HG03354 (cell line): ENCODE measurements around the gene MCF2L2.

Experiments used
- ATAC-seq: cut with Tn5 transposase; IDR thresholded peaks from one replicate; pipeline ENCODE4 v1.9.1; 2021; ENCODE audit warnings: mild to moderate bottlenecking; ENCODE audit not compliant: unreplicated experiment, poor library complexity, severe bottlenecking

MCF2L2 gene

GRCh38 chr3:183160616-183161015, 267.8 kb downstream of the MCF2L2 start:
- no peak for ATAC-seq

DNA sequence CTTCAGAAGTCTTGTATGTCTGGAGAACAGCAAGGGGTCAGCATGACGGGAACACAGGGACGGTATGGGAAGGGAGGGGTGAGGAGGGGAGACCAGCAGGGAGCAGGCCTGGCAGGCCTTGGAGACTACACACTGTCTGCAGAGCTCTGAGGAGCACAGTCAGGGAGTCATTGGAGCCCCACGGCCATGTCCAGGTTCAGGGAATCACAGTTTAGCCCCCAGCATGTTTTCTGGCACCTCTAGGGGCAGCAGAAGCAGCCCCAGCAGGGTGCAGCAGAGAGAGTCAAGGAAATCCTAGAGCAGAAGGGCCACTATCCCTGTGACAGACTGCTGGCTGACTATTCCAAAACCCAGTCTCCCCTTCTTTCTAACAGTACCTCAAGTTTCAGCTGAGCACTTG, 269.1 kb downstream of the MCF2L2 start:
- no peak for ATAC-seq

DNA sequence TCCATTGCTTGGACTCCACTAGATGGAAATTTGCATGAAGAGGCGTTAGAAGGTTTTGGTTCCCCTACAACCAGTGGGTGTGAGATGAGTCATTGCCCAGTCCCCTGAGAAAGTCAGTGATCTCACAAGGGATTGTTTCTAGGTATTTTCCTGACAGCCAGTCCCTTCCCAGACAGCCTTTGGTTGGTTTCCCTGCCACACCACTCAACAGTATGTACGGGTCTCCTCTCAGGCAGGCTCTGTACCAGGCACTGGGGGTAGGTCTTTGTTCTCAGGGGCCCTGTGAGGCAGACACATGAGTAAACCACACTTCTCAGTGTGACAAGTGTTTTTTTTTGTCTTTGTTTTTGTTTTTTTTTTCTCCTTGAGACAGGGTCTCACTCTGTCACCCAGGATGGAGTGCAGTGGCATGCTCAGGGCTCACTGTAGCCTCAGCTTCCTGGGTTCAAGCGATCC, 269.8 kb downstream of the MCF2L2 start:
- ATAC-seq, result peak; percentile 79

DNA sequence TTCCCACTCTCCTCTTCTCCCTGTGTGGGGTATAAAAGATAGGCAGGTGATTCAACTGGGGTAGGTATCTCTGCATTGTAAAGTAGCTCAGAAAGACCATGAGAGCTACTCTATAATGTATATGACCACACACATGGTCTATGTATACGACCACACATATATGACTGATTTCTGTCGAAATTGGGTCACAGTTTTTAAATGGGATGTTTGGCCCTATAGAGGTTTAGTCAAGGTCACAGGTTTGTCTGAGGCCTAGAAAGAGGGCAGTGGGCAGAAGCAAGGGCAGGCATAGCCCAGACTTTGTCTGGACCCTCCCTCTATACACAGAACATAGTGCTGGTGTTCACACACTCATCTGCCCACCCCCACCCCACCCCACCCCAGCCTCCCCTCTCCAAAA, 270.3 kb downstream of the MCF2L2 start:
- peak; percentile 37 for ATAC-seq

DNA sequence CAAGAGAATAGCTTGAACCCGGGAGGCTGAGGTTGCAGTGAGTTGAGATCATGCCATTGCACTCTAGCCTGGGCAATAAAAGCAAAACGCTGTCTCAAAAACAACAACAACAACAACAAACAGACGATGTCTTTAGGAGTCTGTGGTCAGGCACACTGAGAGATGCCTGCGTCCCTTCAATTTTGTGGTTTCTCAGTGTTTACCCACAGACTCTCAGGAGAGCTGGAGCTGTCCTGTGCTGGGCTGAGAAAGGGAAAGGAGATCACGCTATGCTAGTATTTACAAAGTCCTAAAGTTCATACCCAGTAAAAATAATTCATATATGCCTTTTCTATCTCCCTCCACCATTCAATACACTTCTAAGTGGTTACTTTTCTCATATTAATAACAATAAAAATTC, 272.2 kb downstream of the MCF2L2 start:
- no peak for ATAC-seq

DNA sequence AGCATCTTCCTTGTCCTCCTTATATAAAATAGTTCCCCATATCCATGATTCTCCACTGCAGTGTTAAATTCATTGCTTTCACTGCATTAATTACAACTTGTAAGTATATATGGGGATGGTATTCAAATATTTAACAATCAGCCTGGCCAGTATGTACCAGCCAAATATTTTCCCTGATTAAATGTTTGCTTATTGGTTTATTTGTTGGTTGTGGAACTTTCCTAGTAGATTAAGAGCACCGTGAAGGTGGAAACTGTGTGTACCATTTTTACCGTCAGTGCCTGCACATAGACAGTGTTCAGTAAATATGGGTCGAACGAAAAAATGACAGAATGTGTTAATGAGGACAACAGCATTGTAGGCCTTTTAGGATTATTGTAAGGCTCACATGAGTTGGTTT, 272.9 kb downstream of the MCF2L2 start:
- ATAC-seq, result no peak

- ATAC-seq, result no peak
These were observed 275.0 kb downstream of the MCF2L2 start for GRCh38 chr3:183153210-183153950.

DNA sequence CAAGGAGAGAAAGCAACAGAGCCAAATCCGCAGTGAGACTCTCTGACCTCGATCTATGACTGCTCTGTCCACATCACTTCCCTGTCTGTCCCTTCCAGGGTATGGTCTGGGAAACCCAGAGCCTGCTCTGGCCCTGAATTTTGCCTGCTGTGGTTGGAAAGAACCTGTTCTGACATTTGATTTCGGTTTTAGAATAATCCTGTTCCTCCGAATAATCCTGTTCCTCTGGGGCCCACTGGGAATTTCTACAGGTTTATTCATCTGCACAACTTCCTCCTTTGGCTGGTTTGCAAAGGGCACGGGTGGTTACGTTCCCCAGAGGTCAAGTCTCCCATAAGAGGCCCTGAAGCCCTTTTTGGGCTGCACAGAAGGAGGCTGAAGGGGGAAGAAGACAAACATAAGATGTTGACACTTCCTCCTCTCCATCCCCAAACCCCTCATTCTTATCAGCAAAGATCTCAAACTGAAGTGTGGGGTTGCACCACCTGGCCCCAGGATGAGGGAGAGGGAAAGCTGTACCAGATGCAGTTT, 276.5 kb downstream of the MCF2L2 start:
- no peak for ATAC-seq

- no peak for ATAC-seq
These were observed 277.3 kb downstream of the MCF2L2 start for GRCh38 chr3:183151086-183151485.

DNA sequence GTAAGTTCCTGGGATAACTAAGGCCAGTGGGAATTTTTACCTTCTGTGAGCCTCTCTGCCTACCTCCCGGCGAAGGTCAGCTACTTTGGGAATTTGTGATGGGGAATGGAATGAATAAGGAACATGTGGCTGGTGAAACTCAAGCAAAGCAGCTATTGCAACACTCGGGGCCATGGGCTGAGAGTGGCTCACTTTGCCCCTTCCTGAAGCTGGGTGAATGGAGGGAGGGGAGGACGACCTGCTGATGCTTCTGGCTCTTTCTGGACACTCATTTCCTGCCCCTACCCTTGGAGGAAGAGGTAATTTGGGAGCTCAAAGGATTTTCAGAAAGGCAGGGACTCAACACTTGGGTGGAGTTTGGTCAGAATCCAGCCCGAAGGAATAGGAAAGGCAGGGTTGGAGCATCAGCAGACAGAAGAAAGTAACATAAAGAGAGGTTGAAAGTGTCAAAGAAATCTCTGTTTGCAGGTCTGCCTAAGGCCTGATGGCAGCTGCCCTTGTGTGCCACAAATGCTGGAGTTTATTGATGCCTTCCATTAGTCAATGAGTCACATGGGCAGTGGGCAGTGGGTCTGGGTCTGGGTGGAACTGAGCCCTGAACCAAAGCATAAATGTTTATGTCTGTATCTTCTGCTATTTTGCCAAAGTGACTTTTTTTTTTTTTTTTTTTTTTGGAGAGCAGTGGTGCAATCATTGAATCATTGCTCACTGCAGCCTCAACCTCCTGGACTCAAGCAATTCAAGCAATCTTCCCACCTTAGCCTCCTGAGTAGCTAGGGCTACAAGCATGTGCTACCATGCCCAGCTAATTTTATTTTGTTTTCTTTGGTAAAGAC, 278.3 kb downstream of the MCF2L2 start:
- ATAC-seq, result no peak

- no peak for ATAC-seq
These were observed 280.4 kb downstream of the MCF2L2 start for GRCh38 chr3:183148056-183148455.

GRCh38 chr3:183144363-183144762, 284.1 kb downstream of the MCF2L2 start:
- ATAC-seq, result no peak

DNA sequence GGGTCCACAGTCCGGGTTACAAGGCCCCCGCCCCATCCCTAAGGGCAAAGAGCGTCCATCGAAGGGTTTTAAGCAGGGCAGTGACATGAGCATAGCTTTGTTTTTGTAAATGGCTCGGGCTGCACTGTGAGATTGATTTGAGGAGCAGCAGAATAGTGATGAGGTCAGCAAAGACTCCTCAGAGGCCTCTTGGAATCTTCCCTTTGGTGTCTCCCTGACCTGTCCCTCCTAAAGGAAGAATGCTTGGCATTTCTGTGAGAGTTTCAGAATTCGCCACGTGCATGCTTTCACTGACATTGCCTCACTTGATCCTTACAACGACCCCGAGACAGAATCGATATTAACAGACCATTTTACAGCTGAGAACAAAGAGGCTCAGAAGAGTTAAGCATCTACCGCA, 286.2 kb downstream of the MCF2L2 start:
- no peak for ATAC-seq

- no peak for ATAC-seq
These were observed 293.6 kb downstream of the MCF2L2 start for GRCh38 chr3:183134844-183135243.

GRCh38 chr3:183132409-183132808, 296.0 kb downstream of the MCF2L2 start:
- ATAC-seq, result no peak

DNA sequence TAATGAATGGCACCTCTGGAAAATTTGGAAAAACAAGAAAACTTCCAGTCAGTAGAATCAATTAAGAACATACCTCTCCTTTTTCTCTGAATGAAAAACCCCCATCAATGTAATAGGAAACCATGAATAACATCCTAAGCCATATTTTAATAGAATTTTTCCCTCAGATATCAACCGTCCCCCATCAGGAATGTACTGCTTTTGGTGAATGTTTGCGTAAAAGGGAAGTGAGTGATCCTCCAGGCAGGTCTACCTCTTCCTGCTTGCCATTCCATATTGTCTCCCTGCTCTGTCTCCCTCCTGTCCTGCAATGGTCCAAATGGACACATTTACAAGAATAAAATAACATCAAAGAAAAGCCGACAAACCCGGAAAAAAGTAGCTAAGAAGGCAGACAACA, 296.7 kb downstream of the MCF2L2 start:
- no peak for ATAC-seq

- ATAC-seq, result no peak
These were observed 297.2 kb downstream of the MCF2L2 start for GRCh38 chr3:183131186-183131725.

GRCh38 chr3:183129243-183129642, 299.2 kb downstream of the MCF2L2 start:
- no peak for ATAC-seq

GRCh38 chr3:183128709-183129108, 299.7 kb downstream of the MCF2L2 start:
- ATAC-seq, result no peak
